Hepatocyte (in vitro differentiated cells): Measurements from ENCODE around the gene ABCC6.

Experiments
- EZH2 ChIP-seq: fragments of 200-600 bp; sonication (generic); IDR thresholded peaks from 2 replicates; pipeline ENCODE4 v1.6.1; 2016; ENCODE audit warnings: antibody characterized with exemption, mild to moderate bottlenecking, borderline replicate concordance
- EZH2phosphoT487 ChIP-seq: fragments of 200-600 bp; sonication (generic); IDR thresholded peaks from one replicate; pipeline ENCODE4 v1.6.1; 2018; ENCODE audit warnings: antibody characterized with exemption, mild to moderate bottlenecking, low read depth, moderate library complexity; ENCODE audit not compliant: unreplicated experiment, severe bottlenecking

GRCh38 chr16:16137110-16137509, 86.2 kb downstream of the ABCC6 start:
- TF ChIP-seq EZH2 (no peak), EZH2phosphoT487 (no peak)
